WTC11 (cell line): ENCODE data around the gene S1PR2. TPM values are rescaled to one million over a fixed set of nuclear protein-coding genes. Genes with fewer than 3 reads are reported as not detected.

Experiments used
- ATAC-seq: fragments of 200-7000 bp; cut with Tn5 transposase; 2 replicates; pipeline ENCODE4 v1.10.0; 2021; ENCODE audit warnings: mild to moderate bottlenecking, moderate library complexity
- CTCF ChIA-PET: fragments of 300-600 bp; sonication (Branson Sonifier 250); formaldehyde crosslinking; loops from one replicate; lab custom pipeline; 2021; ENCODE audit warnings: antibody characterized with exemption; lab: Charles Lee
- POLR2A ChIA-PET: fragments of 350-600 bp; sonication (Branson Sonifier 250); formaldehyde crosslinking; loops from one replicate; lab custom pipeline; 2021; ENCODE audit warnings: antibody characterized with exemption; lab: Charles Lee
- DNase-seq: peaks from one replicate; pipeline ENCODE4 v3.0.0; 2021; ENCODE audit warnings: low spot score
- H3K27ac Mint-ChIP-seq: 2 replicates; pipeline ENCODE4 v1.8.0; 2021; ENCODE audit warnings: mixed read lengths
- H3K27me3 Mint-ChIP-seq: 2 replicates; pipeline ENCODE4 v1.8.0; 2021; ENCODE audit warnings: low read depth, mild to moderate bottlenecking, moderate library complexity, mixed read lengths
- H3K36me3 Mint-ChIP-seq: 2 replicates; pipeline ENCODE4 v1.8.0; 2021; ENCODE audit warnings: mixed read lengths
- H3K4me1 Mint-ChIP-seq: 2 replicates; pipeline ENCODE4 v1.8.0; 2022; ENCODE audit warnings: mixed read lengths
- H3K4me3 Mint-ChIP-seq: 2 replicates; pipeline ENCODE4 v1.8.0; 2021; ENCODE audit warnings: mild to moderate bottlenecking, moderate library complexity, mixed read lengths
- H3K9me3 Mint-ChIP-seq: 2 replicates; pipeline ENCODE4 v1.8.0; 2021; ENCODE audit warnings: mixed read lengths
- AFF4 ChIP-seq: sonication (generic); formaldehyde crosslinking; IDR thresholded peaks from 2 replicates; pipeline ENCODE4 v1.8.1; 2023; ENCODE audit warnings: mild to moderate bottlenecking, missing genetic modification reagents, borderline replicate concordance
- ATF6 ChIP-seq: sonication (generic); formaldehyde crosslinking; IDR thresholded peaks from 2 replicates; pipeline ENCODE4 v1.8.1; 2023; ENCODE audit warnings: mild to moderate bottlenecking, missing genetic modification reagents
- CREB1 ChIP-seq: sonication (generic); formaldehyde crosslinking; IDR thresholded peaks from 2 replicates; pipeline ENCODE4 v1.8.0; 2023; ENCODE audit warnings: mild to moderate bottlenecking, missing genetic modification reagents
- FOXP1 ChIP-seq: sonication (generic); formaldehyde crosslinking; IDR thresholded peaks from 2 replicates; pipeline ENCODE4 v1.8.0; 2022; ENCODE audit warnings: missing genetic modification reagents, mild to moderate bottlenecking, moderate library complexity, borderline replicate concordance
- HMGA2 ChIP-seq: fragments of 250-450 bp; sonication (Bioruptor Pico); IDR thresholded peaks from 2 replicates; pipeline ENCODE4 v1.4.0; 2021; ENCODE audit warnings: mild to moderate bottlenecking, moderate library complexity
- MXD4 ChIP-seq: fragments of 250-450 bp; sonication (Bioruptor Pico); IDR thresholded peaks from 2 replicates; pipeline ENCODE4 v1.8.0; 2021; ENCODE audit warnings: mild to moderate bottlenecking, moderate library complexity, borderline replicate concordance
- MYBL2 ChIP-seq: sonication (generic); formaldehyde crosslinking; IDR thresholded peaks from 2 replicates; pipeline ENCODE4 v1.8.1; 2023; ENCODE audit warnings: mild to moderate bottlenecking, moderate library complexity, missing genetic modification reagents
- NR2C2 ChIP-seq: sonication (generic); formaldehyde crosslinking; IDR thresholded peaks from 2 replicates; pipeline ENCODE4 v1.8.0; 2022; ENCODE audit warnings: mild to moderate bottlenecking, missing genetic modification reagents
- PRDM15 ChIP-seq: sonication (generic); formaldehyde crosslinking; IDR thresholded peaks from 2 replicates; pipeline ENCODE4 v1.8.0; 2022; ENCODE audit warnings: missing genetic modification reagents
- ZNF138 ChIP-seq: sonication (generic); formaldehyde crosslinking; conservative IDR thresholded peaks from 2 replicates; pipeline ENCODE4 v1.8.1; 2022; ENCODE audit warnings: mild to moderate bottlenecking, moderate library complexity, missing genetic modification reagents
- ZNF232 ChIP-seq: sonication (generic); formaldehyde crosslinking; IDR thresholded peaks from 2 replicates; pipeline ENCODE4 v1.8.0; 2022; ENCODE audit warnings: mild to moderate bottlenecking, missing genetic modification reagents
- ZNF512 ChIP-seq: sonication (generic); formaldehyde crosslinking; IDR thresholded peaks from 2 replicates; pipeline ENCODE4 v1.8.1; 2022; ENCODE audit warnings: missing genetic modification reagents, borderline replicate concordance
- ZSCAN18 ChIP-seq: fragments of 250-450 bp; sonication (Bioruptor Pico); IDR thresholded peaks from 2 replicates; pipeline ENCODE4 v2.1.2; 2022; ENCODE audit warnings: mild to moderate bottlenecking, moderate library complexity
- total RNA-seq: library from RNA; stranded (reverse); gene quantifications from 3 replicates; pipeline ENCODE4 v1.2.3, GENCODE V29; 2021
- TF ChIP-seq, protein P1 (sequence below): sonication (generic); formaldehyde crosslinking; IDR thresholded peaks from 2 replicates; pipeline ENCODE4 v1.8.1; 2023; ENCODE audit warnings: mild to moderate bottlenecking, moderate library complexity, missing genetic modification reagents
- TF ChIP-seq, protein P2 (sequence below): sonication (generic); formaldehyde crosslinking; IDR thresholded peaks from 2 replicates; pipeline ENCODE4 v1.8.1; 2022; ENCODE audit warnings: low read depth, missing genetic modification reagents, borderline replicate concordance

Gene S1PR2
- total RNA-seq, 1 experiment from 2014 or later: 13.2 TPM

- no peak for TF ChIP-seq AFF4 (CRISPR knock-in tag)
- TF ChIP-seq MYBL2: 0 out of 2 replicates have a peak, but pooled peaks have one; percentile 26
- no peak for TF ChIP-seq ATF6 (CRISPR knock-in tag)
- 0 out of 2 replicates have a peak, but pooled peaks have one; percentile 43 for TF ChIP-seq PRDM15
- TF ChIP-seq, protein P1, sequence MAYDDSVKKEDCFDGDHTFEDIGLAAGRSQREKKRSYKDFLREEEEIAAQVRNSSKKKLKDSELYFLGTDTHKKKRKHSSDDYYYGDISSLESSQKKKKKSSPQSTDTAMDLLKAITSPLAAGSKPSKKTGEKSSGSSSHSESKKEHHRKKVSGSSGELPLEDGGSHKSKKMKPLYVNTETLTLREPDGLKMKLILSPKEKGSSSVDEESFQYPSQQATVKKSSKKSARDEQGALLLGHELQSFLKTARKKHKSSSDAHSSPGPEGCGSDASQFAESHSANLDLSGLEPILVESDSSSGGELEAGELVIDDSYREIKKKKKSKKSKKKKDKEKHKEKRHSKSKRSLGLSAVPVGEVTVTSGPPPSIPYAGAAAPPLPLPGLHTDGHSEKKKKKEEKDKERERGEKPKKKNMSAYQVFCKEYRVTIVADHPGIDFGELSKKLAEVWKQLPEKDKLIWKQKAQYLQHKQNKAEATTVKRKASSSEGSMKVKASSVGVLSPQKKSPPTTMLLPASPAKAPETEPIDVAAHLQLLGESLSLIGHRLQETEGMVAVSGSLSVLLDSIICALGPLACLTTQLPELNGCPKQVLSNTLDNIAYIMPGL (CRISPR knock-in tag): no peak; the same call in 1 of the 2 replicates
- 0 out of 2 replicates have a peak, but pooled peaks have one; percentile 39 for TF ChIP-seq ZNF232 (CRISPR knock-in tag)
- no peak for TF ChIP-seq MXD4 (CRISPR knock-in tag)
- TF ChIP-seq ZNF138 (CRISPR knock-in tag): no peak
- TF ChIP-seq NR2C2 (CRISPR knock-in tag): no peak
These were observed 37.2 kb downstream of the S1PR2 start (continued) for GRCh38 chr19:10193790-10194499.

DNA sequence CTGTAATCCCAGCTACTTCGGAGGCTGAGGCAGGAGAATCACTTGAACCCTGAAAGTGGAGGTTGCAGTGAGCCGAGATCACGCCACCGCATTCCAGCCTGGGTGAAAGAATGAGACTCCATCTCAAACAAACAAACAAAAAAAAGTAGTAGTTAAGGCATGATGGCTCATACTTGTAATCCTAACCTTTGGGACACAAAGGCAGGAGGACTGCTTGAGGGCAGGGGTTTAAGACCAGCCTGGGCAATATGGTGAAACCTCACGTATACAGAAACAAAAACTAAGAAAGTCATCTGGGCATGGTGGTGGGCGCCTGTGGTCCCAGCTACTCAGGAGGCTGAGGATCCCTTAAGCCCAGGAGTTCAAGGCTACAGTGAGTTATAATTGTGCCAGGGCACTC is 38.2 kb downstream of the S1PR2 start:
- POLR2A ChIA-PET: no interaction called here

More for the DNA sequence above, 38.2 kb downstream of the S1PR2 start:
- CTCF ChIA-PET: interaction anchor here (1.7 kb wide), 1 partner anchor 36 kb away, joined by 3 read pairs; no protein-coding TSS in a partner anchor
- DNase-seq (no peak), ATAC-seq (no peak)
- no peak for TF ChIP-seq CREB1 (CRISPR knock-in tag)
- TF ChIP-seq HMGA2: no peak
- no peak for TF ChIP-seq ZNF512 (CRISPR knock-in tag)
- TF ChIP-seq, protein P2, sequence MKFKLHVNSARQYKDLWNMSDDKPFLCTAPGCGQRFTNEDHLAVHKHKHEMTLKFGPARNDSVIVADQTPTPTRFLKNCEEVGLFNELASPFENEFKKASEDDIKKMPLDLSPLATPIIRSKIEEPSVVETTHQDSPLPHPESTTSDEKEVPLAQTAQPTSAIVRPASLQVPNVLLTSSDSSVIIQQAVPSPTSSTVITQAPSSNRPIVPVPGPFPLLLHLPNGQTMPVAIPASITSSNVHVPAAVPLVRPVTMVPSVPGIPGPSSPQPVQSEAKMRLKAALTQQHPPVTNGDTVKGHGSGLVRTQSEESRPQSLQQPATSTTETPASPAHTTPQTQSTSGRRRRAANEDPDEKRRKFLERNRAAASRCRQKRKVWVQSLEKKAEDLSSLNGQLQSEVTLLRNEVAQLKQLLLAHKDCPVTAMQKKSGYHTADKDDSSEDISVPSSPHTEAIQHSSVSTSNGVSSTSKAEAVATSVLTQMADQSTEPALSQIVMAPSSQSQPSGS (CRISPR knock-in tag): no peak
- no peak for TF ChIP-seq FOXP1 (CRISPR knock-in tag)
- no peak for TF ChIP-seq ZSCAN18 (CRISPR knock-in tag)
- H3K4me1 Mint-ChIP-seq: peaks cover 8% of the 10 kb centered on the region
- H3K27ac Mint-ChIP-seq: no peak overlapping the region
- no peaks in the 10 kb centered on the region; the same call in 1 of the 2 replicates for H3K36me3 Mint-ChIP-seq
- peak overlapping the region; percentile 94 for H3K4me3 Mint-ChIP-seq
- H3K27me3 Mint-ChIP-seq: no peaks in the 10 kb centered on the region
- no peaks in the 10 kb centered on the region for H3K9me3 Mint-ChIP-seq
